Measurements from ENCODE around the gene MYO1G. TPM values are rescaled to one million over a fixed set of nuclear protein-coding genes. Genes with fewer than 3 reads are reported as not detected.

Gene MYO1G
- total and polyA plus RNA-seq, 9 of the 15 experiments (the other 6 are each of a cell fraction or from before 2014, with no cell fraction given): 0.03 to 0.62 (median 0.13) TPM; not detected in 1

GRCh38 chr7:44986218-44987053 is 7.6 kb upstream of the MYO1G start (continued):
- peak; percentile 90 for TF ChIP-seq ZNF511 (CRISPR knock-in tag; IDR thresholded peaks at IDR 0.05)
- TF ChIP-seq E2F6 (IDR thresholded peaks at IDR 0.05; ENCODE audit: borderline replicate concordance in 1 of 2, extremely low read depth in 1 of 2, insufficient read depth in 1 of 2, insufficient read length in 1 of 2, low read depth in 1 of 2, low read length in 1 of 2, poor library complexity in 1 of 2, severe bottlenecking in 1 of 2): peak; percentile 73 to 77
- peak; percentile 74; the same call in 1 of the 2 replicates for TF ChIP-seq ILF3 (IDR thresholded peaks at IDR 0.05; ENCODE audit: borderline replicate concordance)
- TF ChIP-seq ZBTB34 (CRISPR knock-in tag; IDR thresholded peaks at IDR 0.05): no peak
- peak; percentile 72; the same call in 1 of the 2 replicates for TF ChIP-seq MXI1 (IDR thresholded peaks at IDR 0.05; ENCODE audit: low read depth, low read length)
- no peak for TF ChIP-seq ZNF644 (tag; IDR thresholded peaks at IDR 0.05; ENCODE audit: low read depth)
- peak; percentile 25; the same call in 1 of the 2 replicates for TF ChIP-seq CC2D1A (IDR thresholded peaks at IDR 0.05)
- TF ChIP-seq ZNF445 (CRISPR knock-in tag; IDR thresholded peaks at IDR 0.05; ENCODE audit: low read depth): 0 out of 2 replicates have a peak, but pooled peaks have one; percentile 40
- peak; percentile 88 for TF ChIP-seq KHSRP (IDR thresholded peaks at IDR 0.05)
- 0 out of 2 replicates have a peak, but pooled peaks have one; percentile 22 for TF ChIP-seq TCF3 (CRISPR knock-in tag; IDR thresholded peaks at IDR 0.05)
- peak; percentile 95 for TF ChIP-seq NKRF (IDR thresholded peaks at IDR 0.05; ENCODE audit: borderline replicate concordance)
- no peak for TF ChIP-seq FOXM1 (IDR thresholded peaks at IDR 0.05; ENCODE audit: low read depth)
- TF ChIP-seq FOXM1 (CRISPR knock-in tag; IDR thresholded peaks at IDR 0.05; ENCODE audit: low read depth): 0 out of 2 replicates have a peak, but pooled peaks have one; percentile 23
- TF ChIP-seq KDM5B (IDR thresholded peaks at IDR 0.05; ENCODE audit: insufficient replicate concordance, low read depth, low read length): peak; percentile 99
- TF ChIP-seq SIN3B (IDR thresholded peaks at IDR 0.05; ENCODE audit: low read depth): peak; percentile 70
- peak; percentile 89 for TF ChIP-seq CHD1 (IDR thresholded peaks at IDR 0.05; ENCODE audit: low read length)
- TF ChIP-seq YY1 (IDR thresholded peaks at IDR 0.05; ENCODE audit: borderline replicate concordance in 1 of 3, control insufficient read depth in 1 of 3, extremely low read depth in 1 of 3, insufficient read depth in 3 of 3, insufficient read length in 1 of 3, insufficient replicate concordance in 2 of 3, low read depth in 1 of 3, low read length in 2 of 3): peak in 2 of 3 experiments; percentile 44 to 66
- TF ChIP-seq SMC3 (conservative IDR thresholded peaks at IDR 0.05; ENCODE audit: insufficient read depth, low read depth, low read length): no peak
- TF ChIP-seq MTA3 (IDR thresholded peaks at IDR 0.05; ENCODE audit: borderline replicate concordance): peak; percentile 97
- peak; percentile 96 for TF ChIP-seq SP1 (CRISPR knock-in tag; IDR thresholded peaks at IDR 0.05)
- TF ChIP-seq STAG1 (CRISPR knock-in tag; IDR thresholded peaks at IDR 0.05; ENCODE audit: borderline replicate concordance): no peak
